Endothelial cell of umbilical vein (primary cell): Measurements from ENCODE around the gene CORO2B. TPM values are rescaled to one million over a fixed set of nuclear protein-coding genes. Genes with fewer than 3 reads are reported as not detected.

Source experiments
- BruUV-seq: library from RNA; stranded (reverse); fragments of 400-500 nt; replicated peaks from 2 replicates; lab custom pipeline; 2021; lab: Mats Ljungman, UMichigan
- CTCF ChIA-PET: fragments of 300-600, 350-600 bp; sonication (Branson Sonifier 250); formaldehyde crosslinking; loops from one replicate; lab custom pipeline; 2021; ENCODE audit warnings: antibody characterized with exemption, inconsistent platforms; lab: Charles Lee
- POLR2A ChIA-PET: fragments of 300-600, 350-600 bp; sonication (Branson Sonifier 250); formaldehyde crosslinking; loops from one replicate; lab custom pipeline; 2021; ENCODE audit warnings: antibody characterized with exemption, inconsistent platforms; lab: Charles Lee
- DNase-seq: peaks from one replicate; pipeline ENCODE4 v3.0.0-alpha.2; 2011; ENCODE audit warnings: low read depth, low spot score
- FAIRE-seq: peaks from 2 replicates; lab custom pipeline; 2011; peaks lifted over from hg19 to GRCh38; lab: Jason Lieb, UNC
- H2AFZ ChIP-seq: 2 replicates; pipeline ENCODE4 v1.6.0; 2012; ENCODE audit warnings: low read depth, low read length, control low read depth, inconsistent platforms
- H3K27ac ChIP-seq: 2 replicates; pipeline ENCODE4 v1.5.1; 2011; ENCODE audit warnings: low read depth, mild to moderate bottlenecking, control low read depth, low read length, moderate library complexity; ENCODE audit not compliant: insufficient read depth
- H3K27me3 ChIP-seq, 2 experiments: 2 replicates each; pipeline versions ENCODE4 v1.6.0 to v1.6.1; 2011; ENCODE audit warnings: low read length in 2 of 2, mixed read lengths in 1 of 2; ENCODE audit not compliant: control insufficient read depth in 2 of 2, insufficient read depth in 2 of 2
- H3K36me3 ChIP-seq, 2 experiments: 2 replicates in 1 of 2; 3 replicates in 1 of 2; pipeline ENCODE4 v1.5.1; 2011; ENCODE audit warnings: low read length in 2 of 2, mild to moderate bottlenecking in 1 of 2, moderate library complexity in 1 of 2; ENCODE audit not compliant: control insufficient read depth in 2 of 2, insufficient read depth in 2 of 2; ENCODE audit errors: extremely low read depth in 1 of 2
- H3K4me1 ChIP-seq: 3 replicates; pipeline ENCODE4 v1.5.1; 2011; ENCODE audit warnings: mild to moderate bottlenecking, low read length; ENCODE audit not compliant: control insufficient read depth, insufficient read depth; ENCODE audit errors: extremely low read depth
- H3K4me2 ChIP-seq: 2 replicates; pipeline ENCODE4 v1.6.1; 2011; ENCODE audit warnings: low read length, control low read depth, mixed read lengths; ENCODE audit not compliant: insufficient read depth
- H3K4me3 ChIP-seq, 3 experiments: fragments of 200-600 bp in 1 of 3; sonication (generic), shearing (Covaris generic) in 1 of 3; replicated peaks in 1 of 3; 2 replicates each; pipeline ENCODE4 v1.5.1; 2011 to 2016; ENCODE audit warnings: control low read depth in 3 of 3, low read length in 3 of 3, mild to moderate bottlenecking in 2 of 3, inconsistent platforms in 1 of 3, low read depth in 1 of 3, moderate library complexity in 1 of 3; ENCODE audit not compliant: insufficient read depth in 1 of 3
- H3K79me2 ChIP-seq: 2 replicates; pipeline ENCODE4 v1.6.0; 2012; ENCODE audit warnings: low read length, inconsistent platforms; ENCODE audit not compliant: control insufficient read depth, insufficient read depth
- H3K9ac ChIP-seq: replicated peaks from 2 replicates; pipeline ENCODE3; 2011; ENCODE audit warnings: low read length, control low read depth; ENCODE audit not compliant: insufficient read depth; ENCODE audit errors: extremely low read depth
- H3K9me1 ChIP-seq: replicated peaks from 3 replicates; pipeline ENCODE4 v1.6.0; 2011; ENCODE audit warnings: mild to moderate bottlenecking, low read length; ENCODE audit not compliant: control insufficient read depth, insufficient read depth; ENCODE audit errors: extremely low read depth
- H3K9me3 ChIP-seq: replicated peaks from 2 replicates; pipeline ENCODE4 v1.5.1; 2012; ENCODE audit warnings: low read length, inconsistent platforms; ENCODE audit not compliant: control insufficient read depth, insufficient read depth
- H4K20me1 ChIP-seq: replicated peaks from 2 replicates; pipeline ENCODE3; 2011; ENCODE audit warnings: mild to moderate bottlenecking, low read length; ENCODE audit not compliant: control insufficient read depth, insufficient read depth; ENCODE audit errors: extremely low read depth
- CTCF ChIP-seq, 2 donors: IDR thresholded peaks; 1 replicate in 1 of 2; 2 replicates in 1 of 2; pipeline ENCODE4 v1.5.1; 2011; ENCODE audit warnings: low read length in 2 of 2, mild to moderate bottlenecking in 2 of 2, moderate library complexity in 2 of 2, control low read depth in 1 of 2, inconsistent platforms in 1 of 2, low read depth in 1 of 2; ENCODE audit not compliant: insufficient read depth in 1 of 2; ENCODE audit errors: extremely low read depth in 1 of 2
- EZH2 ChIP-seq: IDR thresholded peaks from 2 replicates; pipeline ENCODE4 v1.6.1; 2012; ENCODE audit warnings: borderline replicate concordance, low read depth, mild to moderate bottlenecking, moderate library complexity, low read length, inconsistent platforms; ENCODE audit not compliant: severe bottlenecking
- FOS ChIP-seq: IDR thresholded peaks from 2 replicates; pipeline ENCODE4 v1.6.1; 2011; ENCODE audit warnings: mild to moderate bottlenecking, low read length, moderate library complexity, borderline replicate concordance; ENCODE audit not compliant: insufficient read depth
- GATA2 ChIP-seq: IDR thresholded peaks from 2 replicates; pipeline ENCODE4 v1.7.0; 2011; ENCODE audit warnings: low read depth, mild to moderate bottlenecking, moderate library complexity, mixed read lengths, low read length; ENCODE audit not compliant: insufficient read length, insufficient read depth
- JUN ChIP-seq: IDR thresholded peaks from 2 replicates; pipeline ENCODE4 v1.6.1; 2011; ENCODE audit warnings: borderline replicate concordance, low read depth; ENCODE audit not compliant: insufficient read length, insufficient read depth
- MAX ChIP-seq: IDR thresholded peaks from 2 replicates; pipeline ENCODE4 v1.6.1; 2011; ENCODE audit not compliant: insufficient read depth, insufficient read length
- MYC ChIP-seq: IDR thresholded peaks from one replicate; pipeline ENCODE4 v1.6.1; 2011; ENCODE audit warnings: mild to moderate bottlenecking, low read depth, low read length
- POLR2A ChIP-seq: IDR thresholded peaks from 2 replicates; pipeline ENCODE4 v1.6.1; 2012; ENCODE audit warnings: low read depth, mild to moderate bottlenecking, control low read depth, low read length
- POLR2AphosphoS5 ChIP-seq: IDR thresholded peaks from 2 replicates; pipeline ENCODE4 v1.6.1; 2012; ENCODE audit warnings: low read depth, mild to moderate bottlenecking, control low read depth, low read length, moderate library complexity; ENCODE audit not compliant: insufficient read depth
- dilution Hi-C: fragments of 300-500 bp; cut with MboI; formaldehyde crosslinking; loops from one replicate; pipeline ENCODE4 v1.15.0; 2019; ENCODE audit warnings: low sequenced_read_pairs; ENCODE audit not compliant: extremely low pct_ligation_motif_present
- intact Hi-C: fragments of 100-400 bp; cut with micrococcal nuclease; formaldehyde crosslinking; loops from one replicate; pipeline ENCODE4 v1.10.0; 2022
- polyA plus RNA-seq, 4 experiments: library from polyadenylated mRNA; depleted of rRNA in 3 of 4; stranded (reverse) in 3 of 4; unstranded in 1 of 4; fragments of >200 nt; gene quantifications; 2 replicates each; pipeline versions ENCODE4 v1.2.1 to v1.2.3, GENCODE V29; 2011 to 2012; ENCODE audit warnings: missing spikeins in 1 of 4
- total RNA-seq: library from RNA; stranded (reverse); gene quantifications from 2 replicates; pipeline ENCODE4 v1.2.3, GENCODE V29; 2021

Gene CORO2B
- total and polyA plus RNA-seq, 2 donors (not counting 3 experiments of a cell fraction or from before 2014, with no cell fraction given) = 2.4 to 3.7 TPM

GRCh38 chr15:68561901-68562300 is 16.9 kb upstream of the CORO2B start:
- Histone ChIP-seq H3K36me3 (no peaks in the 10 kb centered on the region), H3K27me3 (peaks cover 8 to 14% of the 10 kb centered on the region in 2 experiments), H3K4me1 (peaks cover 4% of the 10 kb centered on the region), H2AFZ (no peak overlapping the region), H4K20me1 (no peaks in the 10 kb centered on the region), H3K27ac (no peak overlapping the region), H3K9me3 (no peaks in the 10 kb centered on the region), H3K9me1 (no peaks in the 10 kb centered on the region), H3K4me2 (no peak overlapping the region), H3K4me3 (no peak overlapping the region), H3K9ac (no peak overlapping the region), H3K79me2 (no peaks in the 10 kb centered on the region)
- POLR2A ChIA-PET = no interaction called here
- DNase-seq = no peak
- intact Hi-C loops = no loop called here
- dilution Hi-C loops = no loop called here
- no TSS peak for BruUV-seq
- FAIRE-seq = no peak
- TF ChIP-seq CTCF (IDR thresholded peaks at IDR 0.05; ENCODE audit: extremely low read depth in 1 of 2, insufficient read depth in 1 of 2, low read depth in 1 of 2, low read length in 2 of 2) (no peak), GATA2 (no peak), POLR2A (no peak), EZH2 (no peak), MYC (no peak), POLR2AphosphoS5 (no peak)
- CTCF ChIA-PET = interaction anchor here (0.7 to 18.5 kb wide), 3 partner anchors 88 to 363 kb away, joined by 3 to 728 read pairs (median 27); no protein-coding TSS in a partner anchor

GRCh38 chr15:68564173-68564572 is 14.6 kb upstream of the CORO2B start:
- Histone ChIP-seq H3K9me3 (no peaks in the 10 kb centered on the region), H3K9ac (no peak overlapping the region), H3K27ac (no peak overlapping the region), H3K36me3 (no peaks in the 10 kb centered on the region), H3K79me2 (no peaks in the 10 kb centered on the region), H3K4me1 (peaks cover 4% of the 10 kb centered on the region), H4K20me1 (no peaks in the 10 kb centered on the region), H3K27me3 (peaks cover 17 to 26% of the 10 kb centered on the region in 2 experiments), H3K4me2 (no peak overlapping the region), H2AFZ (no peak overlapping the region), H3K9me1 (no peaks in the 10 kb centered on the region), H3K4me3 (no peak overlapping the region)
- FAIRE-seq = no peak
- CTCF ChIA-PET = interaction anchor here (1.4 to 18.5 kb wide), 5 partner anchors 10 to 257 kb away, joined by 4 to 728 read pairs (median 8); no protein-coding TSS in a partner anchor
- dilution Hi-C loops (no loop called here), intact Hi-C loops (no loop called here)
- no peak for DNase-seq
- TF ChIP-seq MYC = no peak
- no peak for TF ChIP-seq MAX
- no peak for TF ChIP-seq FOS
- TF ChIP-seq JUN = no peak
- TF ChIP-seq POLR2AphosphoS5 = no peak
- TF ChIP-seq GATA2 = no peak
- no peak for TF ChIP-seq POLR2A
- no peak for TF ChIP-seq EZH2
- TF ChIP-seq CTCF (IDR thresholded peaks at IDR 0.05; ENCODE audit: extremely low read depth in 1 of 2, insufficient read depth in 1 of 2, low read depth in 1 of 2, low read length in 2 of 2) = no peak
- BruUV-seq = no TSS peak
- POLR2A ChIA-PET = no interaction called here
